K562 (cell line): Measurements from ENCODE around the gene KEL. TPM values are rescaled to one million over a fixed set of nuclear protein-coding genes. Genes with fewer than 3 reads are reported as not detected.

ENCODE experiments used
- ATAC-seq: fragments of 200-7000 bp; cut with Tn5 transposase; 3 replicates; pipeline ENCODE4 v1.9.1; 2020; ENCODE audit warnings: moderate library complexity
- BruUV-seq: library from RNA; stranded (reverse); fragments of 400-500 nt; replicated peaks from 2 replicates; lab custom pipeline; 2021; lab: Mats Ljungman, UMichigan
- CTCF ChIA-PET: fragments of 300-600 bp; formaldehyde crosslinking; extraction: SDS; loops from one replicate; lab custom pipeline; 2021; ENCODE audit warnings: low intra/inter-chr PET ratio; lab: Yijun Ruan, JAX
- POLR2A ChIA-PET: fragments of 300-600, 350-650 bp; sonication (Branson Sonifier 250); formaldehyde crosslinking; extraction: SDS; loops from one replicate; lab custom pipeline; 2021; ENCODE audit warnings: antibody characterized with exemption, inconsistent platforms; lab: Yijun Ruan, JAX
- DNase-seq, 4 experiments: peaks; one replicate each; pipeline versions ENCODE4 v3.0.0 to v3.0.0-alpha.2; 2011 to 2018; ENCODE audit warnings: low spot score in 3 of 4, mixed read lengths in 3 of 4; ENCODE audit errors: extremely low read depth in 1 of 4
- FAIRE-seq: peaks from 2 replicates; lab custom pipeline; 2011; peaks lifted over from hg19 to GRCh38; lab: Jason Lieb, UNC
- H2AFZ ChIP-seq: 2 replicates; pipeline ENCODE4 v1.6.0; 2011; ENCODE audit warnings: low read depth, low read length, control low read depth, inconsistent platforms
- H3K27ac ChIP-seq: fragments of 200-600 bp; 3 replicates; pipeline ENCODE4 v1.8.0; 2011; ENCODE audit warnings: low read depth, mild to moderate bottlenecking, control low read depth, inconsistent platforms, low read length, moderate library complexity, mixed read lengths; ENCODE audit errors: extremely low read depth
- H3K27me3 ChIP-seq, 2 experiments: fragments of 300-600 bp in 1 of 2; 2 replicates in 1 of 2; 3 replicates in 1 of 2; pipeline versions ENCODE4 v1.6.0 to v1.8.0; 2011; ENCODE audit warnings: inconsistent platforms in 2 of 2, low read length in 2 of 2, mild to moderate bottlenecking in 1 of 2, mixed read lengths in 1 of 2, moderate library complexity in 1 of 2; ENCODE audit not compliant: control insufficient read depth in 2 of 2, insufficient read depth in 2 of 2
- H3K36me3 ChIP-seq: fragments of 300-600 bp; 3 replicates; pipeline ENCODE4 v1.8.0; 2011; ENCODE audit warnings: mild to moderate bottlenecking, low read length, inconsistent platforms; ENCODE audit not compliant: control insufficient read depth, insufficient read depth
- H3K4me1 ChIP-seq, 2 experiments: fragments of 200-600 bp in 1 of 2; replicated peaks in 1 of 2; 2 replicates in 1 of 2; 3 replicates in 1 of 2; pipeline versions ENCODE4 v1.5.1 to v1.8.0; 2011; ENCODE audit warnings: inconsistent platforms in 2 of 2, low read length in 2 of 2, mild to moderate bottlenecking in 1 of 2, mixed read lengths in 1 of 2, moderate library complexity in 1 of 2; ENCODE audit not compliant: control insufficient read depth in 2 of 2, insufficient read depth in 2 of 2
- H3K4me2 ChIP-seq: 2 replicates; pipeline ENCODE4 v1.6.1; 2011; ENCODE audit warnings: low read length, control low read depth, inconsistent platforms, mixed read lengths; ENCODE audit not compliant: insufficient read depth
- H3K4me3 ChIP-seq: fragments of 200-600 bp; sonication (generic), shearing (Covaris generic); 2 replicates; pipeline ENCODE4 v1.5.1; 2016; ENCODE audit warnings: control low read depth, inconsistent platforms
- H3K79me2 ChIP-seq: fragments of 200-600 bp; 3 replicates; pipeline ENCODE4 v1.8.0; 2011; ENCODE audit warnings: low read length, inconsistent platforms; ENCODE audit not compliant: control insufficient read depth, insufficient read depth
- H3K9ac ChIP-seq, 2 experiments: 2 replicates each; pipeline versions ENCODE4 v1.6.0 to v1.6.1; 2011; ENCODE audit warnings: low read depth in 2 of 2, low read length in 2 of 2, control low read depth in 1 of 2, inconsistent platforms in 1 of 2, mild to moderate bottlenecking in 1 of 2, mixed read lengths in 1 of 2; ENCODE audit not compliant: insufficient read depth in 1 of 2
- H3K9me1 ChIP-seq: one replicate; pipeline ENCODE4 v1.6.0; 2011; ENCODE audit warnings: inconsistent platforms, mild to moderate bottlenecking, low read length, moderate library complexity; ENCODE audit not compliant: control insufficient read depth, insufficient read depth
- H3K9me3 ChIP-seq: replicated peaks from 2 replicates; pipeline ENCODE4 v1.5.1; 2011; ENCODE audit warnings: low read depth, low read length, inconsistent platforms; ENCODE audit not compliant: control insufficient read depth, insufficient read depth
- H4K20me1 ChIP-seq: replicated peaks from 2 replicates; pipeline ENCODE4 v1.6.1; 2011; ENCODE audit warnings: low read length, inconsistent platforms, mixed read lengths; ENCODE audit not compliant: control insufficient read depth, insufficient read depth
- C11orf30 ChIP-seq: fragments of 450-650 bp; IDR thresholded peaks from 2 replicates; pipeline ENCODE4 v1.6.1; 2016; ENCODE audit warnings: low read depth, mild to moderate bottlenecking
- JUNB ChIP-seq: fragments of 450-650 bp; formaldehyde crosslinking; conservative IDR thresholded peaks from 2 replicates; pipeline ENCODE4 v1.4.0; 2020; ENCODE audit warnings: mild to moderate bottlenecking
- PCBP2 ChIP-seq: fragments of 200-400 bp; formaldehyde crosslinking; IDR thresholded peaks from 2 replicates; pipeline ENCODE4 v1.6.1; 2018; ENCODE audit warnings: low read length, low read depth, mild to moderate bottlenecking, moderate library complexity; ENCODE audit not compliant: poor library complexity, severe bottlenecking
- POU5F1 ChIP-seq: fragments of 150-350 bp; IDR thresholded peaks from 2 replicates; pipeline ENCODE4 v1.6.1; 2014; ENCODE audit warnings: borderline replicate concordance, low read length, low read depth, mild to moderate bottlenecking; ENCODE audit not compliant: partially characterized antibody
- STAG1 ChIP-seq: sonication (generic); formaldehyde crosslinking; IDR thresholded peaks from 2 replicates; pipeline ENCODE4 v1.5.0; 2020; ENCODE audit warnings: missing genetic modification reagents, borderline replicate concordance
- WGBS: fragments of 100-300 bp; shearing (Covaris generic); methylation state at CpG from one replicate; pipeline ENCODE4 v1.1.6; 2016; ENCODE audit warnings: low coverage, mixed read lengths; ENCODE audit not compliant: insufficient coverage; ENCODE audit errors: missing lambda C conversion rate; 5-methylcytosine and 5-hydroxymethylcytosine counted together
- in situ Hi-C: fragments of 300-500 bp; cut with MboI; formaldehyde crosslinking; loops from 4 replicates; pipeline ENCODE4 v1.15.0; 2018; ENCODE audit warnings: inconsistent platforms, mixed read lengths
- intact Hi-C: fragments of 100-400 bp; cut with micrococcal nuclease; formaldehyde crosslinking; loops from 2 replicates; pipeline ENCODE4 v1.14.2; 2022
- polyA plus RNA-seq, 8 experiments: library from polyadenylated mRNA; depleted of rRNA in 4 of 8; stranded (reverse) in 5 of 8; unstranded in 3 of 8; fragments of >200 nt; fragmentation: Nextera tagmentation in 2 of 8; fragmentation: Illumina TruSeq in 1 of 8; extraction: Ambion mirVana in 2 of 8; extraction: Trizol in 1 of 8; gene quantifications; 2 replicates each; pipeline versions ENCODE4 v1.2.1 to v1.2.3, GENCODE V29; 2011 to 2014; ENCODE audit warnings: inconsistent platforms in 1 of 8, missing spikeins in 1 of 8
- total RNA-seq, 7 experiments: library from RNA; depleted of rRNA in 6 of 7; stranded (reverse); fragments of >200 nt in 6 of 7; fragmentation: Illumina TruSeq in 2 of 7; extraction: Trizol in 2 of 7; gene quantifications; 2 replicates each; pipeline versions ENCODE4 v1.2.1 to v1.2.3, GENCODE V29; 2011 to 2021; ENCODE audit warnings: low replicate concordance in 1 of 7
- TF ChIP-seq, protein P1 (sequence below), 2 experiments: fragments of 200-800 bp in 1 of 2; sonication (Bioruptor generic) in 1 of 2; sonication (generic) in 1 of 2; formaldehyde crosslinking in 1 of 2; IDR thresholded peaks in 1 of 2; conservative IDR thresholded peaks in 1 of 2; 2 replicates each; pipeline versions ENCODE4 v1.5.0 to v1.6.1; 2016 to 2020; ENCODE audit warnings: missing compliant biosample characterization in 1 of 2, missing genetic modification characterization in 1 of 2, missing genetic modification reagents in 1 of 2

KEL gene
- total and polyA plus RNA-seq, 9 of the 15 experiments (the other 6 are each of a cell fraction or from before 2014, with no cell fraction given) = 9.0 to 47.4 (median 22.2) TPM

- intact Hi-C loops = no loop called here
- TF ChIP-seq JUNB (CRISPR knock-in tag) (no peak), STAG1 (0 out of 2 replicates have a peak, but pooled peaks have one; percentile 9)
- CTCF ChIA-PET = no interaction called here
- Histone ChIP-seq H2AFZ (no peak overlapping the region), H3K4me1 (no peaks in the 10 kb centered on the region), H3K9ac (no peak overlapping the region), H3K4me2 (no peak overlapping the region), H3K79me2 (no peaks in the 10 kb centered on the region), H3K36me3 (no peaks in the 10 kb centered on the region), H3K9me3 (no peaks in the 10 kb centered on the region; the same call in 1 of the 2 replicates), H4K20me1 (peaks cover 10% of the 10 kb centered on the region; the same call in 1 of the 2 replicates), H3K4me3 (no peak overlapping the region), H3K27ac (no peak overlapping the region), H3K27me3 (peaks cover 13 to 51% of the 10 kb centered on the region in 2 experiments), H3K9me1 (peaks cover 2% of the 10 kb centered on the region)
- POLR2A ChIA-PET = interaction anchor here (1.0 kb wide), 1 partner anchor 67 kb away, joined by 7 read pairs; no protein-coding TSS in a partner anchor
- no peak for ATAC-seq
- WGBS = 2% methylated on average over 12 of the region's 12 CpGs
- BruUV-seq = no TSS peak
- no peak for DNase-seq
- in situ Hi-C loops = no loop called here
- no peak for FAIRE-seq
These were observed 67.8 kb downstream of the KEL start for GRCh38 chr7:142894112-142894984.

GRCh38 chr7:142892951-142893350, 69.2 kb downstream of the KEL start:
- WGBS = 0% methylated on average over 5 of the region's 5 CpGs
- no peak for DNase-seq
- H2AFZ ChIP-seq = no peak overlapping the region
- no peaks in the 10 kb centered on the region for H3K36me3 ChIP-seq
- no peak for ATAC-seq
- H3K9ac ChIP-seq = no peak overlapping the region
- CTCF ChIA-PET = no interaction called here
- no TSS peak for BruUV-seq
- intact Hi-C loops (no loop called here), in situ Hi-C loops (no loop called here)
- peaks cover 10% of the 10 kb centered on the region; the same call in 1 of the 2 replicates for H4K20me1 ChIP-seq
- no peaks in the 10 kb centered on the region for H3K79me2 ChIP-seq
- H3K27me3 ChIP-seq = peaks cover 13 to 50% of the 10 kb centered on the region in 2 experiments
- no peak for TF ChIP-seq PCBP2
- no peak for TF ChIP-seq POU5F1
- no peak for TF ChIP-seq C11orf30
- TF ChIP-seq, protein P1, sequence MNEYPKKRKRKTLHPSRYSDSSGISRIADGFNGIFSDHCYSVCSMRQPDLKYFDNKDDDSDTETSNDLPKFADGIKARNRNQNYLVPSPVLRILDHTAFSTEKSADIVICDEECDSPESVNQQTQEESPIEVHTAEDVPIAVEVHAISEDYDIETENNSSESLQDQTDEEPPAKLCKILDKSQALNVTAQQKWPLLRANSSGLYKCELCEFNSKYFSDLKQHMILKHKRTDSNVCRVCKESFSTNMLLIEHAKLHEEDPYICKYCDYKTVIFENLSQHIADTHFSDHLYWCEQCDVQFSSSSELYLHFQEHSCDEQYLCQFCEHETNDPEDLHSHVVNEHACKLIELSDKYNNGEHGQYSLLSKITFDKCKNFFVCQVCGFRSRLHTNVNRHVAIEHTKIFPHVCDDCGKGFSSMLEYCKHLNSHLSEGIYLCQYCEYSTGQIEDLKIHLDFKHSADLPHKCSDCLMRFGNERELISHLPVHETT (CRISPR knock-in tag; conservative IDR thresholded peaks at IDR 0.05 in 1 of 2, IDR thresholded peaks at IDR 0.05 in 1 of 2) = no peak
- no peak for FAIRE-seq
- no peaks in the 10 kb centered on the region; the same call in 1 of the 2 replicates for H3K9me3 ChIP-seq
- H3K9me1 ChIP-seq = peaks cover 2% of the 10 kb centered on the region
- H3K4me1 ChIP-seq = no peaks in the 10 kb centered on the region
- POLR2A ChIA-PET = no interaction called here
- H3K4me3 ChIP-seq = no peak overlapping the region
- H3K4me2 ChIP-seq = no peak overlapping the region
- no peak overlapping the region for H3K27ac ChIP-seq
